Iris pigment epithelial cell (primary cell): ENCODE results near the gene URB1.

Experiments
- DNase-seq: peaks from one replicate; pipeline ENCODE4 v3.0.0-alpha.2; 2011; ENCODE audit warnings: low read depth

The URB1 gene

GRCh38 chr21:32392880-32393676, at the start of gene URB1:
Gene URB1, minus strand, starts transcription at chr21:32393012. Its CDS starts 102 bp downstream, at chr21:32392910.
- DNase-seq: peak; percentile 80

GRCh38 chr21:32437729-32438128, 44.9 kb upstream of the URB1 start:
- DNase-seq: no peak

- peak; percentile 17 for DNase-seq
Measured at GRCh38 chr21:32432982-32433660, 40.3 kb upstream of the URB1 start.

- DNase-seq: no peak
Measured at GRCh38 chr21:32427958-32428623, 35.3 kb upstream of the URB1 start.

- DNase-seq: no peak
Measured at GRCh38 chr21:32426592-32427051, 33.8 kb upstream of the URB1 start.

GRCh38 chr21:32426066-32426465, 33.3 kb upstream of the URB1 start:
- no peak for DNase-seq

GRCh38 chr21:32425628-32426027, 32.8 kb upstream of the URB1 start:
- no peak for DNase-seq

GRCh38 chr21:32424674-32425073, 31.9 kb upstream of the URB1 start:
- DNase-seq: no peak

GRCh38 chr21:32424191-32424535, 31.4 kb upstream of the URB1 start:
- no peak for DNase-seq

GRCh38 chr21:32423320-32424190, 30.7 kb upstream of the URB1 start:
- peak; percentile 85 for DNase-seq

- DNase-seq: no peak
Measured at GRCh38 chr21:32422064-32422463, 29.3 kb upstream of the URB1 start.

- no peak for DNase-seq
Measured at GRCh38 chr21:32418146-32418545, 25.3 kb upstream of the URB1 start.

GRCh38 chr21:32415451-32416398, 22.9 kb upstream of the URB1 start:
- DNase-seq: no peak

GRCh38 chr21:32414579-32415358, 22.0 kb upstream of the URB1 start:
- peak; percentile 62 for DNase-seq

- DNase-seq: peak; percentile 57
Measured at GRCh38 chr21:32413697-32414578, 21.1 kb upstream of the URB1 start.

GRCh38 chr21:32413015-32413504, 20.2 kb upstream of the URB1 start:
- no peak for DNase-seq

GRCh38 chr21:32412162-32413014, 19.6 kb upstream of the URB1 start, which contains the start of gene EVA1C:
Gene EVA1C, plus strand, starts transcription at chr21:32412706. Its CDS starts 148 bp downstream, at chr21:32412854.
- DNase-seq: peak; percentile 30
